CD4-positive, alpha-beta T cell treated with Interleukin-12 subunit alpha and Interleukin-12 subunit beta, for 1 hour (primary cell): ENCODE measurements around the gene TEAD1.

Experiments used
- DNase-seq: peaks from one replicate; pipeline ENCODE4 v3.0.0-alpha.2; 2020

The TEAD1 gene

DNA sequence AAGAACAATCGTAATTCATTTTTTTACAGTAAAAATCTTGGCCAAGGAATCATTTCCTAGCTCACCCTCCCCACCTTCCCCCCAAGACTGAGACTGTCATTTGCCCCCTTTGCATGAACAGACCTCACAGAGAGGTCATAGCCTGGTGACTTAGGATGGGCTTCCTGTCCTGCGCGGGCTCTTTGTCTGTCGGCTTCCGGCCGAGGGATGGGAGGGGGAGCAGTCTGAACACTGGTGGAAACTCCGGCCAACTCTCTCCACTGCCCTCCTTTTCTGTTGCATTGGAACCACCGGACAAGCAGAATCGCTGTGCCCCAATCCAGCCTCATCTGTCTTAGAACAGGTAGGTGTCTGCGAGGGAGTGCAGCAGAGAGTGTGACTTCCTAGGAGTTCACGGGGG lies 41.7 kb downstream of the TEAD1 start:
- DNase-seq = no peak

- DNase-seq = no peak
These were observed 42.6 kb downstream of the TEAD1 start for GRCh38 chr11:12716816-12717215.

DNA sequence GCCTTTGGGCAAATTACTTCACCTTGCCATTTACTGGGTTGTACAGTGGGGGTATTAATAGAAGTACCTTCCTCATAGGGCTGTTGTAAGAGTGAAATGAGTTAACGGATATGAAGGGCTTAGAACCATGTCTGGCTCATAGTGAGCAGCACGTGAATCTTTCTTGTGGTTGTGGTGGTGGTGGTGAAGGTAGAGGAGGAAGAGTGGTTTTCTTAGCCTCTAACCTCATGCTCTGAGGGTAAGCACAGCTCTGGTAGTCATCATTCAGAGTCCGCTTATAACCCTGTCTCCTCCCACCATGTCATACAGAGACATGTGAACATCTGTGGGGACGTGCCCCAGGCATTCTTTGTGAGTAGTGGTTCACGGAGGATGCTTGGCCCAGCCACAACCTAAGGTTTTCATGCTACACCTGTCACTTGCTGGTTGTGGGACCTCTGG lies 43.6 kb downstream of the TEAD1 start:
- DNase-seq = peak; percentile 31

DNA sequence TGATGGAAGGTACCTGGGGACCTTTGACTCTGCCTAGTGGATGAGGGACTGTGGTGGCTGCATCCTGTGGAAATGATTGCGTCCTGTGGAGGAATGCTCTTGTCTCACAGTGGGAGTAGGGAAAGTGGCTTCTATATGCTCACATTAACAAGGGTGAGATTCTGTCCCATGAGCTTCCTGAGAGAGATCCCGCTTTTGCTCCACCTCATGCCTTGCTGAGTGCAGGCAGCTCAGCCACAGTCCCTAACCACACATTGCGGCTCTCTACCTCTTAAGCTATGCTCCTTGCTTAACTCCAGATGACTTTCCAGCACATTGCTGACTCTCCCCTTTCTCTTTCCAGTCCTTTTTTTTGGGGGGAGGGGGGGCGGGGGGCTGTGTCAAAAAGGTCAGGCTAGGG lies 45.0 kb downstream of the TEAD1 start:
- no peak for DNase-seq

DNA sequence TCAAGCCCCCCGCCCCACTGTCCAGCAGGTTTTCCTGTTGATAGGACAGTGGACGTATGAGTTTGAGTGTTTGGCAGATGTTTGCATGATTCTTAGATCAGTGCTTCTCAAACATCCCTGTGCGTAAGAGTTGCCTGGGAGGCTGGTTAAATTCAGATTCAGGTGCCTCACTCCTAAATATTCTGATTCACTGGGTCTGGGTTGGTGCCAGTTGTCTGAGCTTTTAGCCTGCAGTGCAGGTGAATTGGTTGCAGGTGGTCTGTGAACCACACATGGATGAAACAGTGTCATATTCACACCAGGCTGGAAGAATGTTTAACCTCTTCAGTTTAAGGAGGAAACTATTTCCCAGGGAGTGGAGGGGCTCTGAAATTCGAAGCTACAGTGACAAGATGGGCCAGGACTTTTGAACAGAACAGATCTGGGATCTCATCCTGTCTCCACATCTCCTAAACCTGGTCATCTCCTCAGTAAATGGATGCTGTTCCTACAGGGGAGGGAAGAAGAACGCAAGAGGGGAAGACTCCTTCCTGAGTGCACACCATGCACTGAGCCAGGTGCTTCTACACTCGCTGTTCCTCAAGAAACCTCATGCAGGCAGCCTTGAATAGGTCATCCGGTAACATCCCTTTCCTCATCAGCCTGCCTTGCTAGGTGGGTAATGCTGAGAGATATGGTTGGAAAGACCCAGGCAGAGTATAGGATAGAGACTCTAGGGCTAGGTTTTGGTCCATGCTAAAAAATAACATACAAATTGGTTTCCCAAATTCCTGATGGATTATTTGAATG lies 47.8 kb downstream of the TEAD1 start:
- DNase-seq = no peak

- DNase-seq = no peak
These were observed 49.4 kb downstream of the TEAD1 start for GRCh38 chr11:12723421-12724300.

- no peak for DNase-seq
These were observed 50.3 kb downstream of the TEAD1 start for GRCh38 chr11:12724301-12725054.

- DNase-seq = no peak
These were observed 51.0 kb downstream of the TEAD1 start for GRCh38 chr11:12725055-12725862.

DNA sequence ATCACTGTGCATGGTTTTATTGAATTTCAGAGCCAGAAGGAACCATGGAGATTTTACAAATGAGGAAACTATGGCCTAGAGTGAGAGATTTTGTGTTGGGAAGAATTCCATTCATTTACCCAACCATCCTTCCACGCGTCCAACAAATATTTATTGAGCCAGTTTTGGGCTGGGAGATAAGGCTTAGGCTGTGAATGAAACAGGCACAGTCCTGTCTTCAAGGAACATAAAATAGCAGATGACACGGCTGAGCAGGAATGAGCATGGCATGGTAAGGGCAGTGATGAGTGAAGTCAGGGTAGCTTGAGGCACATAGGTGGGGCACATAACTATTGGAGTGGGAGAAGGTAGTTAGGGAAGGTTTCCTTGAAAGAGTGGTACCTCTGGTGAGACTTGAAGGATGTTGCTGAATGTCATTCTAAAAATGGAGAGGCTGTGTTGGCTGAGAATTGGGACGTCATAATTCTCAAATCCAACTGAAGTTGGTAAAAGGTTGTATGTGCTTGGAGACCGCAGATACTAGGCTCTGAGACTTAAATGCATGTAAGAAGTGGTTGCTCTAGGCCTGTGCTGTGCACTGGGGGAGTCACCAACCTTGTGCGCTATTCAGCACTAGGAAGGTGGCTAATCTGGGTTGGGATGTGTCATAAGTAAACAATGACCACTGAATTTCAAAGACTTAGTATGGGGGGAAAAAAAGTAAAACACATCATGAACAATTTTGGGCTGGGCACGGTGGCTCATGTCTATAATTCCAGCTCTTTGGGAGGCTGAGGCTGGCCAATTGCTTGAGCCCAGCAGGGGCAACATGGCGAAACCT lies 51.9 kb downstream of the TEAD1 start:
- no peak for DNase-seq

DNA sequence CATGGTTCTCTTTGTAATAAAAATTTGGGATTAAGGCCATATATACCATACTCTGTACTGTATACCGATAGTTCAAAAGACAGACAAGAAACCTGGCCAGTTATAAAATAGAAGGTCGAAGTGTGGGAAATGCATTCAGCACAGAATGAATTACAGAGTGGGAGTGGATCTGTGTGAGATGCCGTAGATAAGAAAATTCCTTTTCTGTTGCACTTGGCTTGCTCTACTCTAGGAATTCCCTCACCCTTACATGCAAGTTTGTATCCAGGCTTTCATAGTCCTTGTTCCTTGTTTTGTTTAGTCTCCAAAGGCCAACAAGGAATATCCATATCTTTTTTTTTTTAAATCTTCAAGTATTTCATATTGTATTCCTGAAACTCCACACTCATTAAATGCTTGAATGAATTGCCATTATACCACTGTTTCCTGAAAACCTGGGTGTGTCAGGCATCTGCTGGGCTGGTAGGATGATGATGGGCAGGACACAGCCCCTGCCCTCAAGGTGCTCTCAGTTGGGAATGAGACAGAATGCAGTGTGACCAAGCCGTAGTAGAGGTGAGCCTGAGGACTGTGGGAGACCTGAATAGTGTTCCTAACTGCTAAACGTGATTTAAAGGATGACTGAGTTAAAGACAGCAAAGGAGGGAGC lies 53.5 kb downstream of the TEAD1 start:
- DNase-seq = no peak

GRCh38 chr11:12728417-12728816 lies 54.2 kb downstream of the TEAD1 start:
- DNase-seq = no peak

GRCh38 chr11:12729941-12730340 lies 55.7 kb downstream of the TEAD1 start:
- DNase-seq = no peak

GRCh38 chr11:12731841-12732336 lies 57.7 kb downstream of the TEAD1 start:
- DNase-seq = no peak

DNA sequence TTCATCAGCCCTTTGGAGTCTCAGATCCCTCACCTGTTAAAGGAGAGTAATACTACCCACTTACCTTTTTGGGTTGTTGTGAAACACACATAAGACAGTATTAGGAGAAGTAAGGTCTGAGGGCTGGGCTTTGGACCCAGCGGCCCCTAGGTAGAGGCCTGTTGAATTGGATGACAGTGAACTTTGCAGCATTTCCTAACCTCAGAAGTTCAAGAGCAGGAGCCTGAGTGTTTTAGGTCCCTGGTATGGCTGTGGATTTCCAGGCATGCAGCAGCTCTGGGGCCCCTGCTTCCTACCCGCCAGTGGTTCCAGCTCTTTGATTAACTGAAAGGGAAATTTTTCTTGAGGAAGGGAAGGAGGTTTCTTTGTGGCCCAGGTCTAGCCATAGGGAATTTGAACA lies 58.9 kb downstream of the TEAD1 start:
- no peak for DNase-seq

DNA sequence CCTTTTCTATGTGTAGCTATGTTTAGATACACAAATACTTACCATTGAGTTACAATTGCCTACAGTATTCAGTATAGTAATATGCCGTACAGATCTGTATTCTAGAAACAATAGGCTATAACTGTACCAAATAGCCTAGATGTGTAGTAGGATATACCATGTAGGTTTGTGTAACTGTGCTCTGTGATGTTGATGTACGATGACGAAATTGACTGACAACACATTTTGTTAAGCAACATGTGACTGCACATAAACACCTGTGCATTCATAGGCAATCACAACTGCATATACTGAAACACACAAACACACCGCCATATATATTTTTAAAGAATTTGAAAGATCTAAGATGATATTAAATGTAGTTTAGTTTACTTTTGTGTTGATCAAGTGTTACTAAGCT lies 60.4 kb downstream of the TEAD1 start:
- DNase-seq = no peak

DNA sequence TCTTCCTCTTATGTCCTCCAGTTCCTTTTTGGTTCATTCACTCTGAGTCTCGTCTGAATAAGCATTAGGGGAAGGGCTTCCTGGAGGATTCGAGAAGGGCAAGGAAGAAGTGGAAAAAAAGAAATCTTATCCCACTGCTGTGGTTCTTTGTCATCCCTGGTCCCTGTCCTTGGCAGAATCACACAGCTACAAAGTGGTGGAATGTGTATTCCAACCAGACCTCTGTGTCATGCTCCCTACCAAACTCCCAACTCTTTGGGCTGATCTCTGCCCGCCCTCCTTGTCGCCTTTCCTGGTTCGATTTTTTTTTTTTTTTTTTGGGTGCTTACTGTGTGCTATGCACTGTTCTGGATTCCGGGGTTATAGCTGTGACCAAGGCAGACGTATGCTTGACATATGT lies 61.0 kb downstream of the TEAD1 start:
- no peak for DNase-seq

GRCh38 chr11:12737024-12737423 lies 62.8 kb downstream of the TEAD1 start:
- no peak for DNase-seq

DNA sequence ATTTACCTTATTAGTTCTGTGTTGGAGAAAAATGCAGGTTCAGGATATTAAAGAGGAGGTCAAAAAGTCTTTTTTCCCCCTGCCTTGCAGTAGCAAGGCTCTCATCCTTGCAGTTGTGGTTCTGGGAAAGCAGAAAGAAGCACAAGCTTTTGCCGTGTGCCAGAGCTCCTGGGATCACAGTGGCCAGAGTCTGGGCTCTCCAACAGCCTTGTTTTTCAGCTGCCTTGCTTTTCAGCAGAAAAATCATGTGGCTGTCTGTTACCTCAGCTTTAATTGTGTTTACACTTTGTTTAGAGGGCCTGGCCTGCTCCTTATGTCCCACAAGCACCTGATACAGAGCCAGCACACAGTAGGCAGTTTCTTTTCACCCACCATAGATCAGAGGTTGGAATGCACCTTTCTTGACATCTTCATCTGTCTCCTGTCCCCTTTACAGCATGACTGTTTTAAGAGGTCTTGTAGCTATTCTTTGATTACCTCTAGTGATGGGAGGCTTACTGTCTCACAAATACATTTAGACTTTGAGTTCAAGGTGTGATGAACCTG lies 67.5 kb downstream of the TEAD1 start:
- no peak for DNase-seq

DNA sequence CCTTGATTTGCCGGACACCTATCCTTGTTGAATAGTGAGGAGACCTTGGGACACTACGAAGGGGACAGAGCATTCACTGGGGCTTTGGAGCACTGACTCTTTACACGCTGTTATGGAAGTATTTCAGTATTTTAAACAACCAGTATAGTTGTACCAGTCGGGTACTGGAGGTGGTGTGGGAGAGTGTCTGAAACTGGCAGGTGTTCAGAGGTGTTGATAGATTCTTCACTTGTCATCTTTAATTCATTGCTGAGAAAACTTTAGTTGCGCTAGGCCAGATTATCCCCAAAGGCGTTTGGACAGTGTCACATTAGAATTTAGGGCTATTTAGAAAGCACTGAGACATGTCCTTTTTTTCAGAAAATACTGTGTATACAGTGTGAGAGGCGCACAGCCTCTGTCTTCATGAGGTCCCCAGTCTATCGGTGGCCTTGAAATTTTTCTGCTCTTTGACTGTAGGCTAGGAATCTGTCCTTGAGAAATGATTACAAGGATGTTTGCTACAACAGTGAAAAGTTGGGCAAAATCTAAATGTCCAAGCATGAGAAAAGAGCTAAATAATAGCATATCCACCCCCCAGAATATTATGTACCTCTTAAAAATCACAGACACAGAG lies 69.7 kb downstream of the TEAD1 start:
- DNase-seq = no peak
